GM21515 (cell line): ENCODE measurements around the gene VDR.

Experiments
- ATAC-seq: cut with Tn5 transposase; IDR thresholded peaks from one replicate; pipeline ENCODE4 v1.9.1; 2021; ENCODE audit not compliant: unreplicated experiment

Gene VDR

DNA sequence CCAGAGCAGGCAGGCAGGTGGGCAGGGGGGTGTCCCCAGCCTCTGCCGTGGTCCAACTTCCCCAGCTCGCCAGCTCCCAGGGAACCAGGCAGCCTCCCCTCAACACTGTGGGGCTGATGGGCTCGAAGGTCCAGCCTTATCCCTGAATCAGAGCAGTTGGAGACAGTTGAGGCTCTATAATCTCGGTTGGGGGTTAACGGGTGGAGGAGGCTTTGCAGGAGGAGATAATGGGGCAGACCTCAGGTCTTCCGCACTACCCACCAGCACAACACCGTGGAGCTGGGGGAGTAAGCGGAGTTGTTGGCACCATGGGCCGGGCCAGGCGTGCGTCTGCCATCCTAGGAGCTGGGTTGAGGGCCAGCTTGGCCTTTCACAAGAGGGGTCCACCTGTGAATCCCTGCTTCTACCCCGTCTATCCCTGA, 71.2 kb downstream of the VDR start:
- ATAC-seq, result no peak

DNA sequence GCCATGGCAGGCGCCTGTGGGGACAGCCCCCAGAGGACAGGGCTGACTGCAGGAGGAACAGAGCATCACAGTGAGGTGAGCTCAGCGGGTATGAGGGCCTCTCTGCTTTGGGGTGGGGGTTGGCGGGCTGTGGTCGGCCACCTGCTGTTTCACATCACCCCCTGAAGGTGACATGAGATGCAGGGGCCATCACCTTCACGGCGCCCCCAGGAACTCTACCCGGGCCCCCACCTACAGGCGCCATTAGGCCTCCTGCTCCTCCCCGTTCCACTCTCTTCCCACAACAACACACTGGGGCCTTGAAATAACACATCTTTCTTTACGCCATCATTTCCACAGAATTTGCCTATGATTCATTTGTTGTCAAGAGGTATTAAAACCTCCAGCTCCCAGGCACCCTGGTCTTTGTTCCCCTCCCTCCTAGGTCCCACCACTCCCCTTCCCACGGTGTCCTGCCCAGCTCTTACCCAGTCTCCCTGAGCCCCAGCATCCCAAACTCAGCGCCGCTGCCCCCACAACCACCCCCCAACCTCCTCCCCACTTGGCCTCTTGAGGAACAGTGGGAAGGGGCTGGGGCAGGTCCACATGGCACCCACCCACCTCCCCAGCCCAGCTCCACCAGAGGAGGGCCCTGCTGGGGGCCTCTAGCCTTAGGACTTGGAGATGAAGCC, 72.4 kb downstream of the VDR start:
- ATAC-seq, result no peak

- no peak for ATAC-seq
Observed at GRCh38 chr12:47829584-47829983, 75.2 kb downstream of the VDR start.

GRCh38 chr12:47828976-47829482, 75.8 kb downstream of the VDR start:
- ATAC-seq, result no peak

DNA sequence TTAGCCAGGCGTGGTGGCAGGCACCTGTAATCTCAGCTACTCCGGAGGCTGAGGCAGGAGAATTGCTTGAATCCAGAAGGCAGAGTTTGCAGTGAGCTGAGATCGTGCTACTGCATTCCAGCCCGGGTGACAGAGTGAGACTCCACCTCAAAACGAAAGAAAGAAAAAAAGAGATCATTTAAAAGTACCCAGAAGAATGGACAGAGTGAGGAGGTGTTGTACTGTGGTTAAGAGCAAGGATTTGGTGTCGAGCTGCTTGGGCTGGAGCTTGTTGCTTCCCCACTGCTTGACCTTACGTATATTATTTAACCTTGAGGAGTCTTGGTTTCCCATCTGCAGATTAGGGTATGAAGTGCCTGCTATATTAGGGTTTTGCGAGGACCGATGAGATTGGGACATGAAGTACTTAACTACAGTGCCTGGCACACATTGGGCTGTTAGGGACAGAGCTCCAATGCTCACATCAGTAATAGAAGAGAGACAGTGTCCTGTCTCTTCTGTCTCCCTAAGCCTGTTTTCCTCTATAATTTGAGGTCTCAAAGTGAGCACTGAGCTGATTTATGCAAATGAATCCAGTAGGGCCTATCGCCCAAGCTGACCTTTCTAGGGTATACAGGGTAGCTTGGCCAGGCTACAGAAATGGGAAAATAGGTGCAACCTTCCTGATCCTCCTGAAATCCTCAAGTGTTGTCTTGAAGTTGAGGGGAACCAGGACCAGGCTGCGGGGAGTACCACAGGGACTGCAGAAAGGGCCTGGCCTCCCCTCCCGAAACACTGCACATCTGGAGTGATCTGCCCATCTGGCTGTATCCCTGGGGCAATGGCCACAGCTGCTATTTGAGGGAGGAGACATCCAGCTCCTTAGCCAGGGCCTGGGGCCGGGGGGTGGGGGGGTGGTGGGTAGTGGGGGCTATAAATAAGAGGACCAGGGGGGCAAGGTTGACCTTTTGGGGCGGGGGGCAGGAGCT, 76.5 kb downstream of the VDR start:
- ATAC-seq, result no peak

DNA sequence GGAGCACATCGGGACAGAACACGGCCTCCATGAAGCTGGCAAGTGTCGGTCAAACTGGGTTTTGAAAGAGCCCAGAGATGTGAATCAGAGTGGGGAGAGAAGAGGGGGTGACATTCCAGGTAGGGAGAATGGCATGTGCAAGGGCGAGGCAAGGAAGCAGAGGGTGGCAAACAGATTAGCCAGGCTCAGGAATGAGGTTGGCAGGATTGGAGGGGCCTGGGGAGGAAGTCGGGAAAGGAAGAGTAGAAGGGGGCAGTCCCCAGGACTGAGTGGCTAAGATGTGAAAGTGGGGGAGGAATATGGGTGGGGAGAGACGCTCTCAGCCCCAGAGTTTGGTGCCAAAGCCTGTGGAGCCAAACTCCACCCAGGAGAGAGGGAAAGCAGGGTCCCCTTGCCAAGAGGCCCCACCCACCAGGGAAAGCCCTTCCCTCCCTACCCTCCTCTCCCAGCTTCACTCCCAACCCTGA, 79.6 kb downstream of the VDR start:
- ATAC-seq, result no peak

DNA sequence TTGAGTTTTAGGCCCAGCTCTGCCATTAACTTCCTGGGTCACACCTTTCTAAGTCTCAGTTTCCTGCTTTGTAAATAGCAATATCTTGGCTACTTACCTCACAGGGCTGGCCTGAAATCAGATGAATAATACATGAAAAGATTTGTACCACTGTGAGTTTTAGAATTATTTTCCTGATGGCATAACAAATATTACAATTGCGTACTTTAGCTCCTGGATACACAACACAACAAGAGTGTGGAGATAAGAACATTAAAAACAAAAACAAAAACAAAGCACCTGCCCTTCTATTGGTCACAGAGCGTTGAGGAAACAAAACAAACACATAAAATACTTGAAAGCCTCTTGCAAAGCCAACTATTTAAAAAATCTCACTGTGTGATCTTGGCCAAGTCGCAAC, 80.2 kb downstream of the VDR start:
- ATAC-seq, result no peak

- ATAC-seq, result no peak
Observed at GRCh38 chr12:47824198-47824597, 80.6 kb downstream of the VDR start.

DNA sequence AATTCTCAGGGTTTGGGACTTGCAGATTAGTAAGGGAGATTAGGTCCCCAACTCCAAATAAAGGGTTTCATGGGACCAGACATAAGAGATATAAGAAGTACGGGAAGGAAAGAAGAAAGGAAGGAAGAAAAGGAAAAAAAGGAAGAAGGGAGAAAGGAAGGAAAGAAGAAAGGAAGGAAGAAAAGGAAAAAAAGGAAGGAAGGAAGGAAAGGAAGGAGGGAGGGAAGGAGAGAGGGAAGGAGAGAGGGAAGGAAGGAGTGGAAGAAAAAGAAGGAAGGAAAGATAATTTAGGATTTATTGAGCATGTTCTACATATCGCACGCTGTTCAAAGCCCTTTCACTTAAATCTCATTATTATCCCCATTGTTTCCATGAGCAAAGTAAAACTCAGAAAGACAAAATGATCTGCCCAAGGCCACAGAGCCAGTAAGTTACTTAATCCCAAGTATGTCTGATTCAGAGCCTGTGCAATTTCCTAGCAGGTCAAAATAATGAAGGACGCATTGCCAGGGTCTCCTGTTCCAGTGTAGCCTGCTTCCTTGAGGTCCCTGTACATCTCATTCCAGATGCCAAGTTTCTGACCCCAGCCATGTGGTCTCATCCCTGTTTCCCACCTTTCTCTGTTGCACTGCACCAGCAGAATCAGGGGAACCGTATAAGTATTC, 81.2 kb downstream of the VDR start:
- ATAC-seq, result no peak

DNA sequence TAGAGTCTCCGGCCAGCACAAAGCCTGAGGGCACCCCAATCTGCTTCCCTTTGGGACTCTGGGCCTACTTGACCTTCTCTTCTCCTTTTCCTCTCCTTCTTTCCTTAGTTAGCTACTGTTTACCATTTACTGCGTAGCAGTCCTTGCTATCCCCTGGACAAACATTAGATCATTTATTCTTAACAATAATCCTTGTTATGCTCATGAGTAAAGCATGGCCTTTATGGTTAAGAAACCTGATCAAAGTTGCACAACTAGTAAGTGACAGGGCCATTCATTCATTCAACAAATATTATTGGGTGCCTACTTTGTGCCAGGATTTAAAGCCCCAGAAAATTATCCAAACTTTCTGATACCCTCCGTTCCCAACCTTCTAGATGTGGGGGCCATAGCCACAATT, 81.9 kb downstream of the VDR start:
- ATAC-seq, result no peak

- no peak for ATAC-seq
Observed at GRCh38 chr12:47822401-47822800, 82.4 kb downstream of the VDR start.

DNA sequence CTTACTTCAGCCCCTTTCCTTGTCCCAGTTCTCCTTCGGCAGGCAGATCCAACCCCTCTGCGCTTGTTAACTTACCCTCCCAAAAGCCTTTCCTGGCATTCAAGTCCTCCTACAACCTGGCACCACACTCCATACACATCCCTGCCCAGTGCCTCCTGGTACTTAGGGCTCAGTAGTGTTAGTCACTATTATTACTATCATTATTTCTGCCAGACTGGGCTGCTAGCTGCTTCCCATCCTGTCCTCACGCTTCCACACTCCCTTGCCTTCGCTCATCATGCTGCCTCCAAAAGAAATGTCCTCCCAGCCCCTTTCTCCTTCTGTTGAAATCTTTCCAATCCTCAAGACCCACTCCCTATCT, 83.5 kb downstream of the VDR start:
- no peak for ATAC-seq

DNA sequence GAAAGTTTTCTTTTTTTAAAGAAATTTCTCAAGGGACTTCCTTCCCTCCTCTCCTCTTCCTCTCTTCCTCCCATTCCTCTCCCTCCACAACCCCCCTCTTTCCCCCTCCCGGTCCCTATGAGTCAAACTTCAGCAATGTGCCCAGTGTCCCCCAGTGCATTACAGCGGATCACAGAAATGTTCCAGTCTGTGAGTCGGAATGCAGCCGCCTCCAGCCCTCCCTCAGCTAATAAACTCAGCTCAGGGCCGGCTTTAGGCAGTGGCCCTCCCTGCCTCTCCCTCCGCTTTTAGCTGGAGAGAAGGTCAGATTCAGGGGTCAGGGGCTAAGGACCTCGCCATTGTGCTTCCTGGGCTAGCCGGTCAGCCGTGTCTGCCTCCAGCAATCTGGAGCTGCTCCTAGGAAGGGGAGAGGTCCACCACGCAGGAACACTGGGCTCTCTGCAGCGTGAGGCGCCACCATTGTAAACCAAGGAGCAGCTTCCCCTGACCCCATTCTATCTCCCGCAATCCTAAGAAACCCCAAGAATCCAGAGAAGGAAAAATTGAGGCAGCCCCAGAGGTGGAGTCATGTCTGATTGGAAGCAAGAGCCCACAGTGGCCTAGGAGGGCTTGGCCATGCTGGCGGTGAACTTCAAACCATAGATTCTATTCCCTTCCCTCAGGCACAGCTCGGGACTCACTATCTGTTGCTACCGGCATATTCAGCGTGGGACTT, 84.0 kb downstream of the VDR start:
- no peak for ATAC-seq

- ATAC-seq, result peak; percentile 44
Observed at GRCh38 chr12:47819896-47820630, 84.7 kb downstream of the VDR start, which contains the start of gene HDAC7. HDAC7 (minus strand) TSS chr12:47819903; CDS start chr12:47819785, 118 bp downstream.

- ATAC-seq, result peak; percentile 26
Observed at GRCh38 chr12:47819138-47819895, 85.5 kb downstream of the VDR start.

- ATAC-seq, result peak; percentile 8
Observed at GRCh38 chr12:47818467-47819137, 86.2 kb downstream of the VDR start.

DNA sequence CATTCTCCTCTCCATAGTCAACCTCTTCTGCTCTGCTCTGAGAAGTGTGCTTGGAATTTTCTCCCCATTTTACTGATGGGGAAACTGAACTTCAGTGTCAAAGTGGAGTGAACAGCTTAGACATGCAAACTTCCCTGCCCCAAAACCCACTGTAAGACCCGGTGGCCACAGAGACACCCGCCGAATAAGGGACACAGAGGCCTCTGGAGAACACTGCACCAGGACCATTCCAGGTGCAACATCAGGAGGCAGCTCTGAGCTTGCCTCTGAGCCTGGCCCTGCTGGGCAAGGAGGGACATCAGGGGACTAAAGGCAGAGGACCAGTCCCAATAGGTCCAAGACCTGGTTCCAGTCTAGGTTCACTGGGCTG, 86.8 kb downstream of the VDR start:
- no peak for ATAC-seq

- no peak for ATAC-seq
Observed at GRCh38 chr12:47817272-47818006, 87.4 kb downstream of the VDR start.
